Psoas muscle (tissue), 8 donors: ENCODE results near the gene EXOC2. TPM values are rescaled to one million over a fixed set of nuclear protein-coding genes. Genes with fewer than 3 reads are reported as not detected.

Experiments
- ATAC-seq, 4 donors: fragments of 200-7000 bp; cut with Tn5 transposase; one replicate each; pipeline ENCODE4 v1.9.1; 2020; ENCODE audit warnings: moderate library complexity in 3 of 4, mild to moderate bottlenecking in 2 of 4
- DNase-seq, 2 donors: peaks; one replicate each; pipeline ENCODE4 v3.0.0-alpha.2; 2020
- H3K27ac ChIP-seq: fragments of 200-600 bp; one replicate; pipeline ENCODE4 v1.8.0; 2022
- H3K27me3 ChIP-seq, 3 donors: fragments of 200-600 bp in 1 of 3; one replicate each; pipeline versions ENCODE4 v1.6.1 to v1.8.0; 2013 to 2022; ENCODE audit warnings: low read length in 2 of 3, mild to moderate bottlenecking in 2 of 3, moderate library complexity in 1 of 3; ENCODE audit not compliant: insufficient read depth in 3 of 3
- H3K36me3 ChIP-seq, 2 donors: fragments of 200-600 bp in 1 of 2; one replicate each; pipeline versions ENCODE4 v1.6.1 to v1.8.0; 2013 to 2022; ENCODE audit warnings: low read depth in 1 of 2, mild to moderate bottlenecking in 1 of 2, moderate library complexity in 1 of 2; ENCODE audit not compliant: insufficient read depth in 1 of 2
- H3K4me1 ChIP-seq: fragments of 200-600 bp; one replicate; pipeline ENCODE4 v1.8.0; 2022
- H3K4me3 ChIP-seq: fragments of 200-600 bp; one replicate; pipeline ENCODE4 v1.8.0; 2022; ENCODE audit warnings: mild to moderate bottlenecking
- H3K9me3 ChIP-seq: fragments of 200-600 bp; one replicate; pipeline ENCODE4 v1.8.0; 2022
- CTCF ChIP-seq: fragments of 200-600 bp; IDR thresholded peaks from one replicate; pipeline ENCODE4 v1.8.0; 2022; ENCODE audit warnings: antibody characterized with exemption
- WGBS, 3 donors: extraction: QIAGEN DNeasy Blood & Tissue Kit; methylation state at CpG; one replicate each; pipeline versions ENCODE4 v1.1.6 to v1.1.7; 2013; 5-methylcytosine and 5-hydroxymethylcytosine counted together
- intact Hi-C, 2 donors: fragments of 100-400 bp; cut with DNase I; formaldehyde crosslinking; loops; one replicate each; pipeline versions ENCODE4 v1.11.0 to v1.14.2; 2022
- polyA plus RNA-seq, 3 donors: library from polyadenylated mRNA; stranded (reverse); fragments of 200-250 nt; gene quantifications; one replicate each; pipeline ENCODE4 v1.2.3, GENCODE V29; 2013
- total RNA-seq, 4 donors: library from RNA; stranded (reverse); fragmentation: NEBNext Ultra II Directional in 2 of 4; extraction: Animal tissue kit (Norgen Biotek cat#: 25700) in 2 of 4; gene quantifications; one replicate each; pipeline versions ENCODE4 v1.2.1 to v1.2.4, GENCODE V29; 2021 to 2023
- donor health status: healthy with polysubstance abuse.
- donor health status: DM: no; HTN: no; CAD: no; lungs with moderate emphysema.
- donor health status: Bipolar disorder and iron deficiency.
- donor health status: healthy.
- donor health status: DM: yes; HTN: yes; CAD: no.
- donor health status: DM: no; HTN: no; CAD: no.
- donor health status: DM: no; HTN: no; CAD: no.
- donor health status: DM: yes; HTN: yes; CAD: no.

Gene EXOC2
- total and polyA plus RNA-seq, 7 donors = 5.7 to 15.9 (median 8.0) TPM

- no peaks in the 10 kb centered on the region for H3K9me3 ChIP-seq
- intact Hi-C loops = no loop called here
- WGBS, 3 donors = 71 to 83% (median 78%) methylated on average over 11 of the region's 11 CpGs
- no peak for TF ChIP-seq CTCF
- no peak overlapping the region for H3K4me3 ChIP-seq
- H3K36me3 ChIP-seq = no peaks in the 10 kb centered on the region
- ATAC-seq (no peak), DNase-seq (no peak)
- peaks cover 0 to 35% (median 8%) of the 10 kb centered on the region in 3 donors for H3K27me3 ChIP-seq
- H3K4me1 ChIP-seq = no peaks in the 10 kb centered on the region
- no peak overlapping the region for H3K27ac ChIP-seq
Observed at GRCh38 chr6:467111-467510, 225.8 kb downstream of the EXOC2 start.

- intact Hi-C loops = no loop called here
- TF ChIP-seq CTCF = no peak
- Histone ChIP-seq H3K36me3 (no peaks in the 10 kb centered on the region), H3K4me3 (no peak overlapping the region), H3K9me3 (no peaks in the 10 kb centered on the region), H3K27me3 (peaks cover 0 to 39% (median 8%) of the 10 kb centered on the region in 3 donors), H3K27ac (no peak overlapping the region), H3K4me1 (no peaks in the 10 kb centered on the region)
- WGBS, 3 donors = 86 to 87% (median 87%) methylated on average over 18 of the region's 18 CpGs
- no peak for ATAC-seq
- no peak for DNase-seq
Observed at GRCh38 chr6:466564-466963, 226.4 kb downstream of the EXOC2 start.

- Histone ChIP-seq H3K36me3 (no peaks in the 10 kb centered on the region), H3K27me3 (peaks cover 0 to 39% (median 8%) of the 10 kb centered on the region in 3 donors), H3K27ac (no peak overlapping the region), H3K9me3 (no peaks in the 10 kb centered on the region), H3K4me1 (no peaks in the 10 kb centered on the region), H3K4me3 (no peak overlapping the region)
- no peak for ATAC-seq
- DNase-seq = no peak
- no peak for TF ChIP-seq CTCF
- intact Hi-C loops = no loop called here
- 44 to 52% (median 45%) methylated on average over 20 of the region's 20 CpGs for WGBS, 3 donors
Observed at GRCh38 chr6:465531-466348, 227.2 kb downstream of the EXOC2 start.

GRCh38 chr6:456887-457286 is 236.1 kb downstream of the EXOC2 start:
- Histone ChIP-seq H3K27ac (no peak overlapping the region), H3K27me3 (peaks cover 0 to 31% (median 0%) of the 10 kb centered on the region in 3 donors), H3K9me3 (peaks cover 5% of the 10 kb centered on the region), H3K4me1 (no peaks in the 10 kb centered on the region), H3K4me3 (no peak overlapping the region), H3K36me3 (no peaks in the 10 kb centered on the region)
- TF ChIP-seq CTCF = no peak
- DNase-seq = no peak
- ATAC-seq = no peak
- intact Hi-C loops = no loop called here
- 77 to 78% (median 77%) methylated on average over 4 of the region's 4 CpGs for WGBS, 3 donors
